ENCODE measurements around the gene AFF4. TPM values are rescaled to one million over a fixed set of nuclear protein-coding genes. Genes with fewer than 3 reads are reported as not detected.

AFF4 gene
- total and polyA plus RNA-seq, 9 of the 15 experiments (the other 6 are each of a cell fraction or from before 2014, with no cell fraction given), result 1.7 to 25.8 (median 17.9) TPM

GRCh38 chr5:132877466-132877865 lies 86.0 kb downstream of the AFF4 start (continued):
- TF ChIP-seq ZBTB40 (IDR thresholded peaks at IDR 0.05) (no peak), ZBTB40 (CRISPR knock-in tag; IDR thresholded peaks at IDR 0.05) (no peak), ELF4 (CRISPR knock-in tag; IDR thresholded peaks at IDR 0.05) (no peak), SMC3 (conservative IDR thresholded peaks at IDR 0.05; ENCODE audit: insufficient read depth, low read depth, low read length) (no peak), ZNF184 (CRISPR knock-in tag; IDR thresholded peaks at IDR 0.05) (no peak), SMARCB1 (IDR thresholded peaks at IDR 0.05; ENCODE audit: insufficient read length, low read depth) (no peak), ZNF316 (IDR thresholded peaks at IDR 0.05) (no peak), TRIM24 (IDR thresholded peaks at IDR 0.05) (no peak), PTTG1 (tag; IDR thresholded peaks at IDR 0.05; ENCODE audit: low read depth) (no peak), MCM2 (IDR thresholded peaks at IDR 0.05; ENCODE audit: low read depth) (no peak), SMAD1 (IDR thresholded peaks at IDR 0.05; ENCODE audit: low read depth, low read length, partially characterized antibody) (no peak), GTF2A2 (tag; IDR thresholded peaks at IDR 0.05) (no peak), POLR2AphosphoS5 (IDR thresholded peaks at IDR 0.05; ENCODE audit: control insufficient read depth, insufficient read depth, low read depth, low read length) (no peak), ATF2 (CRISPR knock-in tag; IDR thresholded peaks at IDR 0.05) (no peak), GABPB2 (CRISPR knock-in tag; conservative IDR thresholded peaks at IDR 0.05) (no peak)

All from K562 (cell line).